HG03354 (cell line): ENCODE results near the gene GIPC3.

Experiments
- ATAC-seq: cut with Tn5 transposase; IDR thresholded peaks from one replicate; pipeline ENCODE4 v1.9.1; 2021; ENCODE audit warnings: mild to moderate bottlenecking; ENCODE audit not compliant: unreplicated experiment, poor library complexity, severe bottlenecking

Gene GIPC3

DNA sequence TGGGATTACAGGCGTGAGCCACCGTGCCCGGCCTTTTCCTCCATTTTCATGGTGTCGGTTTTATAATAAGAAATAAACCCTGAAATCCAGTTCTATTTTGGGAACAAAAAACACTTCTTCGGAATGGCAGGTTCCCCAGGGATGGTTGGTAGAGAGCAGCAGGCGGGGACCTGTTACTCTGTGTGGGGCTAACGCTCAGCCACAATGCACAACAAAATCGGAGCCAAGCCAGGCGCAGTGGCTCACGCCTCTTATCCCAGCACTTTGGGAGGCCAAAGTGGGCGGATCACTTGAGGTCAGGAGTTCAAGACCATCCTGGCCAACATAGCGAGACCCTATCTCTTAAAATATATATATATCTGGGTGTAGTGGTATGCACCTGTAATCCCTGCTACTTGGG, 15.7 kb downstream of the GIPC3 start:
- no peak for ATAC-seq

DNA sequence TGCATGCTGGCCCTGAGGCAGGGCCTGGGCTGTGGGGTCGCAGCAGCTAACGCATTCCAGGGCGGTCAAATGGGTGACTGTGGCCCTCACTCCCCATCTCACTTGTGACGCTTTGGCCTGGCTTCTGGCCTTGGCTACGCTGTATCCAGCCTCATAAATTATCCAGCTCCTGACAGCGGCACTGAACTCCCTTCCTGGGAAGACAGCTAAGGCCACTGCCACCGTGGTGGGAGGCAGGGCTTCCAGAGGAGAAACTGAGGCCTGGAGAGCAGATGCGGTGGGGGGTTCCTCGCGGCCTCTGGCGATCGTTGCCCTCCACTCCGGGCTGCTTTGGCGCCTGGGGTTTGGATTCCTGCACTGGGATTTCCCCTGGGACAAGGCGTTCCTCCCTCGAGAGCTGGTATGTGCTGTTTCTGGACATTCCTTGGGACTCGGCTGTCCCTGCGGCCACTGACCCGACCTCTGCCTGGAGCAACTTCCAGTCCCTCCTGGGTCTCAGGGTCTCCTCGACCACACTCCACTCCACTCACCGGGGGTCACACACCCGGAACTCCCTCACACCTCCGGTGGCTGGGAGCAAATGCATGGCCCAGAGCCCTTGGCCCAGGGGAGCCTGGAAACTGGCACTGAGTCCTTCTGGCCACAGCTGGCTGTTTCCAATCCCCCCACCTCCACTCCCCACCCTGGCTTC, 18.0 kb downstream of the GIPC3 start:
- no peak for ATAC-seq

DNA sequence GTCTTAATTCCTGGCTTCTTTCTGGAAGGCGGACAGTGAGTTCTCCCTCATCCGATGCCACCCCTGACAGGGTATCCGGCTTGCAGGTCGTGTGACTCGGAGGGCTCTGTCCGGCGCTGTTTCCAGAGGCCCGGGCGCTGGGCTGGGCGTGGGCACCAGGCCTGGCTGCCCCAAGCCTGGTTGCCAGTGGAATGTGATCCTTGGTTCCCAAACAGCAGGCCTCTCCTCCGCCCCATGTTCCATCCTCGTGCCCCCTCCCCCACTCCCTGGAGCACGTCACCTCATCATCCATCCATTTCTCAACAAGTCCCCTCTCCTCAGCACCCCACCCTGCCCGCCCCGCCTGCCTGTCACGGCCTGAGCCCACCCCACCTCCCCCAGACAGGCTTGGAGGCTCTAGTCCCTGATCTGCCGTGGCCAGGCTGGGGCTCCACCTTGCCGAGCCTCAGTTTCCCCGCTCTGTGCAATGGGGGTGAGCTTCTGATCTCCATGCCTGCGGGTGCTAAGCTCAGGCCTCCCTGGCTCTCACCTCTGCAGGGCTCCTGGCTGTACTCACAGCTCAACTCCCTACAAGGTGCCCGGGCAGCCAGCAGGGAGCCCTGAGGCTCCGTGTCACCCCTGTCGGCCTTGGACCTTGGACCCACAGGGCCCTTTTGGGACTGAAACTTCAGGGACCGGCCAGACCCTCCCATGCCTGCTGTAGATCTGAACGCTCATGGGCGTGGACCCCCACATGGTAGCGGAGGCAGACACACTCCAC, 19.1 kb downstream of the GIPC3 start:
- no peak for ATAC-seq

DNA sequence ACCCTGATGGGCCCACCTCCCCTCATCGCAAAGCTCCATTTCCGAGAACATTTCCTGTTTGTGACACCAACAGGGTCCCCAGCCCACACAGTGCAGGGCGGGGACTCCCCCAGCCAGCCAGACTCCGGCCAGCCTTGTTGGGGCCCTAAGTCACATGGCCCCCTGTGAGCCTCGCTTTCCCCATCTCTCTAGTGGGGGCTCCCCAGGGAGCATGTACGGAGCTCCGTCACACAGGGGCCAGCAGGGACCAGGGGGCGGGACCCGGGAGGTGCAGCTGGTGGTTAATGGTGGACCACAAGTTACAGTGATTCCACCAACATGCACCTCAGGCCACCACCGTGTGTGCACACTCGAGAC, 19.7 kb downstream of the GIPC3 start:
- ATAC-seq: no peak

DNA sequence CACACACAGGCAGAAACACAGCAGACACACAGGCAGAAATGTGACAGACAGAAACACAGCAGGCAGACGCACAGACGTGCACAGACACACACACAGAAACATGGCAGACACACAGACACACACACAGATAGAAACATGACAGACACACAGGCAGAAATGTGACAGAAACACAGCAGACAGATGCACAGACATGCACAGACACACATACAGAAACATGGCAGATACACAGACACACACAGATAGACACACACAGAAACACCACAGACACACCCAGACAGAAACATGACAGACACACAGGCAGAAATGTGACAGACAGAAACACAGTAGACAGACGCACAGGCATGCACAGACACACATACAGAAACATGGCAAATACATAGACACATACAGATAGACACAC, 20.1 kb downstream of the GIPC3 start:
- ATAC-seq: no peak

DNA sequence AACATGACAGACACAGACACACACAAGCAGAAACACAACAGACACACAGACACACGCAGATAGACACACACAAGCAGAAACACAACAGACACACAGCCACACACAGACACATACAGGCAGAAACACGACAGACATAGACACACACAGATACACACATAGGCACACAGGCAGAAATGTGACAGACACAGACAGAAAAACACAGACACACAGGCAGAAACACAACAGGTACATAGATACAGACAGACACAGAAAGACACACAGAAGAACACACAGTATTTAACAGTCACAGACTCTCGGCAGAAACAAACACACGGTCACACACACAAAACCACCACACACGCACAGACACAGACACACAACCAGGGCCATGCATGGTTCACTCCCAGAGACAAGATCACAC, 20.5 kb downstream of the GIPC3 start:
- no peak for ATAC-seq

DNA sequence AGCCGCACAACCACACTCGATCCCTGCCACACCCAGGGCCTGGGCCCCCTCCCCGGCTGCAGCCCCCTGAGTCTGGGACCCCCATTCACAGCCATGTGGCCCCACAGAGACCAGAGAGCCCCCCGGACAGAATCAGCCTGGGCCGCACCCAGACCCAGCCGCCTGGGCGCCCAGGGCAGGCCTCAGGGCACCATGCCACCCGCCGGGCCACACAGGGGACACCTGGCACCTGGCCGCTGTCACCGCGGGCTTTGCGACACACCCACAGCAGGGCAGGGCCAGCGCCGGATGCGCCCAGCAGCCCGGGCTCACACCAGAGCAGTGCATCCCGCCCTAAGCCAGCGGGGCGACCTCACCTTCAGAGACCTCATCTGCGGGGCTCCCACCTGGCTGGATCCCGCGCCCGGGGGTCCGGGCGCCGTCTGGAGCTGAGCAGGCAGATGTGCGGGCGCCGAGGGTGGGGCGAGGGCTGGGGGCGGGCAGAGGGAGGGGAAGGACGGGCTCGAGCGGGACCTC, 21.0 kb downstream of the GIPC3 start:
- no peak for ATAC-seq

DNA sequence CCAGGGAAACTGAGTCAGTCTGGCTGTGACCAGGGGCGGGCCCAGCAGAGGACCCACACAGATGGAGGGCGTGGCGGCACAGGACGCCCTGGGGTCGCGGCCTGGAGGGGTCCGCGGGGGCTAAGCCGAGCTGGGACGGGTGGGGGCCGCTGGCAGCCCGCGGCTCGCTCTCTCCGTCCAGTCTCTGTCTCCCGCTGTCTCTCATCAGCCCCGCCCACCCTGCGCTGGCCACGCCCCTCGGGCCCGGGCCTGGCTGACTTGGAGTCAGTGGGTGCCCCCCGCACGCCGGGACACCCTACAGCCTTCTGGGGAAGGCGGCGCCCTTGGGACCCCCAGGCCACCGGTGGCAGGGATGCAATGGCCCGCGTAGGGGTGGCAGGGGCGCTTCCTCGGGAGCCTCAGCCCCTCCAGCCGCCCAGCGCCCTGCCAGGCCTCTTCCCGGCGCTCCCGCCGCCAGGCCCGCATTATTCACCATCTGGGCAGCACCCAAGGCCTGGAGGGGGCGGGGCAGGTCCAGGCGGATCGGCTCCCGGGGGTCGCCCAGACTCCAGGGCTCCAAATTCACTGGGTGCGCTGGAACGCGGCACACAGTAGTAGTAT, 21.5 kb downstream of the GIPC3 start, which contains the start of gene TBXA2R:
TBXA2R (minus strand) TSS at position 186 of the 600 bp plus-strand sequence. CDS start 6,241 bp downstream, outside the sequence.
- no peak for ATAC-seq

DNA sequence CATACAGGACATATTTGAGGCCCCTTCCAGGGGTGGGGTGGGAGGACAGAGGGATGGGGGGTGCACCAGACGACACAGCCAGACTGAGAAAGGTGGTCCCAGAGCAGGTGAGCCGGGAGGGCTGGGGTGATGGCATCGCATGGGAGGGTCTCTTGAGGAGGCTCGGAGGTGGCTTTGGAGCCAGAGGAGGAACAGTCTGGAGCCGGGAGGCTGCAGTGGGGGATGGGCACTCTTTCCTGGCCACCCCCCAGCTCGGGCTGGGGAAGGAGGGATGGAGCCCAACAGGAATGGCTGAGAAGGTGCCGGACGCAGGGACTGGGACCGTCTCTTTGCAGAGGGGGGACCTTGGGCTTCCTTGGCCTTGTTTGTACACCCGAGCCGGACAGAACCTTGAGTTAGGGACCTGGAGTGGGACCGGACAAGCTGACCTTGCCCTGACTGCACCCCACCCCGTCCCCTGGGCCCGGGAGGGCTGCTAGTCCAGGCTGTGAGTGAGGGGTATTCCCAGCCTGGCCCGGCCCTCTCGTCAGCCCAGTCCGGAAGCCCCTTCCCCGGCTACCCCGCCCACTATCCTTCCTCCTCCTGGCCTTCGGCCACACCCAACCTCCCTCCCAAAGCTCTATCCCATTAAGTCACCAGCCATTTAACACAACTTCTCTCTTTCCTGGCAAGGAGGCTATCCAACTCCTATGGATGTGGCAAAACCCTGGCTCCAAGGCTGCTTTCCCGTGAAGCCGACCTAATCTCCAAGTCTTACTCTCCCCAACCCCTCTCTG, 22.2 kb downstream of the GIPC3 start:
- ATAC-seq: no peak

DNA sequence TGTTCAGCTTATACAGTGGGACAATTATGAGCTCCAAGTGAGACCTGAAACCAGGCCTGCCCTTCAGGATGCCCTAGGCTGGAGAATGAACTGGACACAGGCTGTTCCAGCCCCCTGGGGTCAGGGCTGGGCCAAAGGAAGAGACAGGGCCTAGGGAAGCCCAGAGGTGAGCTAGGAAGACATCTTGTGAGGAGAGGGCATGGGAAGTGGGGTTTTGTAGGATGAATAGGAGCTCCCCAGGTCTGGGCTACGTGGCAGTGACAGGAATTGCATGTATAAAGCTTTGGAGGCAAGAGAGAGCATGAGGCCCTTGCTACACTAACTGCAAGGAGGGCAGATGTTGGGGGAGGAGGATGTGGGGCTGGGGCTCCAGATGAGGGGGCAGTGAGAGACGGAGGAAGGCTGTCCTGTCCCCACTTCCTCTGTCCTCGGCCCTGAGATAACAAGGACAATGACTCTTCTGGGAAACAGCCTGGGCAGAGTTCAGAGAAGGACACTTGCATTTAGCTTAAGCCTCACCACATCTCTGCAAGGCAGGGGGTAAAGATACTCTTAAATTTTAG, 22.9 kb downstream of the GIPC3 start:
- ATAC-seq: no peak

DNA sequence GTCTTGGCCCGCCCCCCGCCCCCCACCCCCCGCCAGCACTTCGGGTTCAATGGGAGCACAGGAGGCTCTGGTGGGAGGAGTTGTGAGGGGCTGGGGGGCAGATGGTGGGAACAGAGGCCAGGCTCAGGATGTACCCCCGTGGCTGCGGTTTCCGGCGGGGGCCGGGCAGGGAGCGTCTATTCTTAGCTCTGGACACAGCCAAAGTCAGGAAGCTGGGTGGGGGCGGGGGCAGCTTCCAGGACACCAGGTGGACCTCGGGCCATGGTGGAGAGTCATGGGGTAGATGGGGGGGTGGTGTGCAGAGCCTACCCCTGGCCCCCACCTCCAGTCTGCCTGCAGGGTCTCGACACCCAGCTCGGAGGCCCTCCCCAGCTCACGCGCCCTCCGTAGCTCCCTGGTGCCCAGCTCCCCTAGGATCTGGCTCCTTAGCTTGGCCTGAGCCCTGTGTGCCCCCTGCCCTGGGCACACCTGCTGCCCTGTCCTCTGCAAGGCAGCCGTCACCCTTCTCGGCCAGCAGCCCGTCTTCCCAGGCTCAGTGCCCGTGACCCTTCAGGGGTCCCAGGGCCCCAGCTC, 23.6 kb downstream of the GIPC3 start:
- ATAC-seq: no peak

DNA sequence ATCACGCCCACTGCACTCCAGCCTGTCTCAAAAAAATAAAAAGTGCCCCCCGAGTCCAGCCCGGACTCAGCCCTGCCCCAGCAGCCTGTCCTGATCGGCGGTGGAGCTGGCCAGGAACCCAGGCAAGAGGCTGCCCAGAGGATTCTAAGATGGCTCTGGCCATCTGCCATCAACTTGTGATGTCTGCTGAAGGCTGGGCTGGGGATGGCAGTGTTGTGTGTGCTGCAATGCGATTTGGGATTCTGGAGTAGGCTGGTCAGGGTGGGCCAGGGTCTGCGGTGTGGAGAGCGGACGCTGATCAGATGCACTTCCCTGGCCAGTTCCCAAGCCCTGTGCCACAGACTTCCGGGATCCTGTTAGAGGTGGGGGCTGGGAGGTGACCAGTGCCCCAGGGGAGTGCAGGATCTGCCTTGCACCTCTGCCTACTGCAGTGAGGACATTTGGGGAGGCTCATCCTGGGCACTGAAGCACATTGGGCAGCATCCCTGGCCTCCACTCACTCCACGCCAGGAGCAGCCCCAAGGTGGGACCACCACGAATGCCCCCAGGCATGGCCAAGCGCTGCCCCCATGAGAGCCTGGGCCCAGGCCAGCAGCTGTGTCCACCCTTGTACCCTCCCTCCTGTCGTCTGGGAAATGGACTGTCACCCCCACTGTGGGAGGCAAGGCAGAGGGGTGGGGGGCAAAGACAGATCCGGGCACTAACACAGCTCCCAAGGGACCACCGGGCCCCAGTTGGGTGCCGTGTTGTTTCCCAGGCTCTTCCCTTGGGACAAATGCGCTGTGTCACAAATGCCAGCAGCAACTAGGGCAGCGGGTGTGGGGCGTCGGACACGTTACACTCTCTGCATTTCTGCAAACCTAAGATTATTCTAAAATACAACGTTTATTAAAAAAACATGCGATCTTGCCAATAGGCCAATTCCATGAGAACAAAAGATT, 24.8 kb downstream of the GIPC3 start:
- no peak for ATAC-seq

DNA sequence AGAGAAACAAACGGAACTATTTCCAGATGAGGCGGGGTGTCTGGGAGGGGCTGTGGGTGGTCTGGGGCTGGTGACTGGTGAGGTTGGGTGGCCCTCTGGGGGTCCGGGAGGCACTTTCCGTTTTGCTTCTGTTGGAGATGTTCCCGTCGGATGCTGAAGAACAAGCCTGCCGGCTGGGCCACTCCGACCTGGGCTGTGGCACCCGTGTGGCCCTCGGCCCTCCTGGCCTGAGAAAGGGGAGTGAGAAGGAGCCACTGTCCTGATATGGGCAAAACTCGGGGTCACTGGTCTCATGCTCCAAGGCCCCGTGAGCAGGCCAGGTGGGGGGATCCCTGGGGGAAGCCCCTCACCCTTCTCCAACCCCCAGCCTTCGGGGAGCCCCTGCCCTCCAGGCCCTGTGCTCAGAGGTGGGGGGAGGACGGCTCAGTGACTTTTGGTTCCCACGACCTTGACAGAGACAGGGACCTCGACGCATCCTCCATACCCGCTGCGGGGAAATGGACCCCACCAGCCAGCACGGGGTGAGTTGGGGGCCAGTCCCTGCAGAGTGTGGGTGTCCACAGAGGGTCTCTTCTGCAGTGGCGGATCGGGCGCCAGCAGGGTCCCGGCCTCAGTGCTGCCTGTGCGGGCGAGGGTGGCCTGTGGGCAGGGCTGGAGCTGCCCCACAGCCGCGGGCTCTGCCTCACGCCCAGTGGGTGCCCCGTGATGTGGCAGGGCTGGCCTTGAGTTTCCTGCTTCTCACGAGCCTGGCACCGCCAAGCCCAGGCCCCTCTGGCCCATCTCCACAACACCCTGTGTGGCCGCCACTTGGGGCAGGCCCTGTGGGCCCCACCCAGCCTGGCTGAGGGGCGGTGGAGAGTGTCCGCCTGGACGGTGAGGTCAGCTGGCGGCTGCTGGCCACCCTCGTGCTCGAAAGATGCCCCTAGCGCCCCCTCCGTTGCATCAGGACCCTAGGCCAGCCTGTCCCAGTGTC, 25.8 kb downstream of the GIPC3 start:
- ATAC-seq: no peak

DNA sequence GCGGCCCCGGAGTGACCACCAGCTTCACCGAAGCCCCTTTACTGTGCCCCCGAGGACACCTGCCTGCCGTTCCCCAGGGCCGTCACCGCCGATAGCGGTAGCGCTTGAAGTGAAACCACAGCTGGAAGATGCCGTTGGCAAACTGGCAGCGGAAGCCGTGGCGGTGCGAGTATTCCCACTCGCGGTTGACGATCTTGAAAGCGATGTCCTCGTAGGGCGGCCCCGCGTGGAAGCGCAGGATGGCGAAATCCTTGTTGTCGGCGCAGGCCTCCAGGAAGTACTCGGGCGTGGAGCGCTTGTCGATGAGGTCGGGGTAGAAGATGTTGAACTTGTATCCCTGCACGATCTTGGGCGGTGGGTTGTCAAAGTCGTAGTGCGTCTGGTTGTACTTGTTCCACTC, 26.6 kb downstream of the GIPC3 start:
- ATAC-seq: no peak

DNA sequence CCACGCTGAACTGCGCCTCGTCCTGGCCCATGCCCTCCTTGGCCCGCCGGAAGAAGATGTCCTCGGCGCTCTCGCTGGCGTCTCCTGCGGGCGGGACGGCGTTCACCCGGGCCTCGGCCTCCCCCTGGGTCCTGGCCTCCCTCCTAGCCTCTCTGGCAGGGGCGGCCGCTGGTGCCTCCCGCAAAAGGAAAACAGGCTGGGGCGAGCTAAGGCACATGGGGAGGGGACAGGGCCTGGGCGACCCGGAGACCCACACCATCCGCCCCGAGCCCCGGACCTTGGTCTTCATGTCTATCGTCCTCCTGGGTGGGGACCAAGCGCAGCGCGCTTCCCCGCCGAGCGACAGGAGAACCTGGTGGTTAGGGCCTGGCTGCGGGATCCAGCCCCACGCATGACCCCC, 27.1 kb downstream of the GIPC3 start:
- ATAC-seq: no peak

DNA sequence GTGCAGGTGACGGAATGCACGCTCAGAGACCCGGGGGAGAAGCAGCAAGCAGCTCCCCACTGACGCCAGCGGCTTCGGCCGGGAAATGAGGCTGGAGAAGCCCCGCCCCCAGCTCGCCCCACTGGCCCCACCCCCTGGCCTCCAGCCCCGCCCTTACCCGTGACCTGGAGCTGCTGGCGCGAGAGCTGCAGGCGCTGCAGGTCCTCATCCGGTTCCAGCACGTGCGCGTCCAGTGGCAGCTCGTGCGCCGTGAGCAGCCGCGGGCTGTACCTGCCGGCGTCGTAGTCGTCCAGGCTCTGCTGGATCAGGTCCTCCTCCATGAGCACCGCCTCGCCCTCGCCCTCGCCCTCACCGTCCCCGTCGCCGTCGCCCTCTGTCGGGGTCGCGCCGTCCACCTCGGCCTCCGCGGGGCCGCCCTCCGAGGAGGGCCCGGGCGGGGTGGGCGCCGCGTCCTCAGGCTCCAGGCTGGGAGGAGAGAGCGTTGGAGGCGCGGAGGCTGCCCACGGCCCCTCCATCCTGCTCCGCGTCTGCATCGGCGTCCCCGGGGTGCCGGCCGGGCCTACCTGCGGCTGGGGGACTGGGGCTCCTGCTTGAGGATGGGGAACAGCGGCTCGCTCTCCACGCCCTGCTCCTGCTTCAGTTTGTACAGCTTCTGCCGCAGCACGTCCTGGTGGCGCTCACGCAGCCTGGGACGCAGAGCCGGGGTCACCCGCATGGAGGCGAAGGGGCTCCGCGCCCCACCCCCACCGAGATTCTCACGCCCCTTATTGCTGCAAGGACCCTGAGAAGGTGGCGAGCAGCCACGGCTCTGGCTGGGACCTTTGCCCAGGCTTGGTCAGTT, 27.8 kb downstream of the GIPC3 start:
- ATAC-seq: no peak
